HUES48 (cell line): ENCODE measurements around the gene MBP.

Source experiments
- H3K27ac ChIP-seq: one replicate; pipeline ENCODE4 v1.7.0; 2013; ENCODE audit warnings: low read depth, low read length, inconsistent platforms
- H3K27me3 ChIP-seq: 2 replicates; pipeline ENCODE4 v1.6.1; 2013; ENCODE audit warnings: mild to moderate bottlenecking, low read length; ENCODE audit not compliant: control insufficient read depth, insufficient read depth
- H3K36me3 ChIP-seq: 2 replicates; pipeline ENCODE4 v1.6.1; 2013; ENCODE audit warnings: low read length; ENCODE audit not compliant: control insufficient read depth, insufficient read depth
- H3K4me1 ChIP-seq: 2 replicates; pipeline ENCODE4 v1.6.1; 2013; ENCODE audit warnings: mild to moderate bottlenecking, low read length; ENCODE audit not compliant: control insufficient read depth, insufficient read depth
- H3K4me3 ChIP-seq: 2 replicates; pipeline ENCODE4 v1.5.1; 2013; ENCODE audit warnings: mild to moderate bottlenecking, low read depth, low read length
- H3K9ac ChIP-seq: 2 replicates; pipeline ENCODE4 v1.6.1; 2013; ENCODE audit warnings: mild to moderate bottlenecking, low read depth, low read length, moderate library complexity
- H3K9me3 ChIP-seq: 2 replicates; pipeline ENCODE4 v1.6.1; 2013; ENCODE audit warnings: low read length; ENCODE audit not compliant: control insufficient read depth, insufficient read depth

The MBP gene

DNA sequence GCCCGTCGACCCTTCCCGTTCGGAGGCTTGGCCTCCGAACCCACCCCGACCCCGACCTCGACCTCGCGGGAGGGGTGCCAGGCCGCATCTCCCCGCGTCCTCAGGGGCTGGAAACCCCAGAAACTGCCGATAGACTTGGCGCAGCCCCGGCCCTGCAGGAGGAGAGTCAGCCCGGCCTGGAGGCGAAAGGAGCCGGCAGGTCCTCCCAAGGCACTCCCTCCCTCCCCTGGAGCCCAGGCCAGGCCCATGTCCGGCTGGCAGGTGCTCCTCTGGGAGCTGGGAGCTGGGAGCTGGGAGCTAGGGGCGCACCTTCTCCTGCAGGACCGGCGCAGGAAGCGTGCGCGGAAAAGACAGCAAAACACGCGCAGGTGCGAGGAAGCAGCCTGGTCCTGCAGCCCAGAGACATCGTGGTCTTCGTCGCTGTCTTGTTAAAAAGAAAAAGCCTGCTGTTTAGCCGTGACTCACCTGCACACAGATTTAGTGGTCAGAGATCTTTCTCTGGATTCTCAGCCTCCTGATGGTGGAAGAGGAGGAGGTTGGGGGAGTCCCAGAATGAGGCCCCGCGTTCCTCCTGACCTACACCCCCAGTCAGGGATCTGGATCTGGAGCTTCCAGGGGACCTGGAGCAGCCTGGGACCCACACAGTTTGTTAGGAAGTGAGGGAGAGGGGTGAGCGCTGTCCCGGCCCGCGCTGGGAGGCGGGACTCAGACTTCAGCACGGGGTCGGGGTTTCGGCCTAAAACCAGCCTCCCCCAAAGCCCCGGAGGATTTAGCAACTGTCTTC, 660 bp upstream of the MBP start:
- peak overlapping the region; percentile 70 for H3K4me3 ChIP-seq
- H3K27ac ChIP-seq, result no peak overlapping the region
- H3K9ac ChIP-seq, result peak overlapping the region; percentile 18; the same call in 1 of the 2 replicates

DNA sequence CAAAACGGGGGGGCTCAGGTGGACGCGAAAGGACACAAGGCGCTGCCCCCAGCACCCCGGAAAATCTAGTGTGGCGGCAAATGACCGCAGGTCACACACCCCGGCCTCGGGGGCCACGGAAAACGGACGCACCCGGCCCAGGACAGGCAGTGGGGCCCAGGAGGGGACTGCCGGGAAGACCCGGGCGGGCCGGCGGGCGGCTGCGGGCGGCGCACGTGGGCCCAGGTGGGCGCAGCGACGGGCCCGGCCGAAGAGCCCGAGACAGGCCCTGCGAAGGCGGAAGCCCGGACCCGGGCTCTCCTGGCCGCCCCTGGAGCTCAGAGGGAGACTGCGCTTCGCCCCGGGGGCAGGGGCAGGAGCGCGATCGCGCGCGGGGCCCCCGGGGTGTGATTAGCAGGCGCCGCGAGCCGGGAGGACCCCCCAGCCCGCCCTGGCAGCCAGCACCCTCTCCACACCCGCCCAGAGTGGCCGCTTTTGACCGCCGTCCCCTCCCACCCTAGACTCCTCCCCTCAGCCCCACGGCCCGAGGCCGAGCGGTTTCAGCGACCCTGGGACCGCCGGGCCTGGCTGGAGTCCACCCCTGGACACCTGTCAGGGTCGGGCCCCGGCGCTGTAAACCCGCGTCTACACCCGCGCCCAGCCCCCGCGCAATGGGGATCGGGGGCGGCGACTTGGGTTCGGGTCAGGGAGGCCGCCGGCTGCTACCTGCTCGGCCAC, 773 bp downstream of the MBP start:
- no peaks in the 10 kb centered on the region for H3K36me3 ChIP-seq
- H3K27me3 ChIP-seq, result peaks cover 42% of the 10 kb centered on the region
- H3K9me3 ChIP-seq, result no peaks in the 10 kb centered on the region
- peak overlapping the region; percentile 70 for H3K4me3 ChIP-seq
- no peak overlapping the region for H3K27ac ChIP-seq
- H3K4me1 ChIP-seq, result peaks cover 10% of the 10 kb centered on the region; the same call in 1 of the 2 replicates
- no peak overlapping the region for H3K9ac ChIP-seq

More for the DNA sequence above, 660 bp upstream of the MBP start:
- no peaks in the 10 kb centered on the region for H3K9me3 ChIP-seq
- no peaks in the 10 kb centered on the region for H3K36me3 ChIP-seq
- H3K27me3 ChIP-seq, result peaks cover 42% of the 10 kb centered on the region
- peaks cover 10% of the 10 kb centered on the region; the same call in 1 of the 2 replicates for H3K4me1 ChIP-seq

GRCh38 chr18:77131100-77131651, 1.4 kb downstream of the MBP start:
- peak overlapping the region; percentile 70 for H3K4me3 ChIP-seq
- no peak overlapping the region for H3K9ac ChIP-seq
- no peaks in the 10 kb centered on the region for H3K9me3 ChIP-seq
- H3K36me3 ChIP-seq, result no peaks in the 10 kb centered on the region
- H3K4me1 ChIP-seq, result peaks cover 10% of the 10 kb centered on the region; the same call in 1 of the 2 replicates
- H3K27me3 ChIP-seq, result peaks cover 42% of the 10 kb centered on the region
- no peak overlapping the region for H3K27ac ChIP-seq

DNA sequence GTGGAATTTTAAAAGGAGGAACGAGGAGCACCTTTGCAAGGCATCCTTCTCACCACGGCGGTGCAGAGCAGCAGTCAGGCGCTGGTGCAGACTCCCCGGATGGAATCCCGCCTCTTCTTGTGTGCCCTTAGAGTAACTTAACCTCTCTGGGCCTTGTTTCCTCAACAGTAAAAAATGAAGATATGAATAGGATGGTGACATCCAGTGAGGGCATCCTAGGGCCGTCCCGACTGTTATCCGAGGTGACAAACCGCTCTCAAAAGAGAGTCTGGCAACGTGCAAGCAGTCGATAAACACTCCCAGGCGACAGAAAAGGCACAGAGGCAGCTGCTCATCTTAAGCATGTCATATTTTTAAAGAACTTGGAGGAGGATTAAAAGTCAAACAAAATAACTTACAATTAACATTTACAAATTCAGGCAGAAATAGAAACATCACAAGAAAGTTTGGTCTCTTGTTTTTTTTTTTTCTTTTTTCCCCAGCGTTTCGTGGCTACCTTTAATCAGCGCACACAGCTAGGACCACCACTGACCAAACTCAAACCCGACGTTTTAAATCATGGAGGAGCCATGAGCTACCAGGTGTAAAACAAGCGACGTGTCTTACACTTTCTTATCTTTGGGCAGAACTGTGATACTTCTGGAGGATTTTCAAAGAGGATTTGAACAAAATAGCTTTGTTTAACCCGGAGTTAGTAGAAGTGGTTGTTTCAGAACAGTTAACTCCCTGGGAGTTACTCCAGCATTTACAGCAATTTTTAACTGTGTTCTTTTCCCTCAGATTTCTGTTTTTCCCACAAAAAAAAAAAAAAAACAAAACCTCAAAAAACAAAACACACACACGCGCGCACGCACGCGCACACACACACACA, 2.1 kb downstream of the MBP start:
- Histone ChIP-seq H3K9me3 (no peaks in the 10 kb centered on the region), H3K27ac (no peak overlapping the region), H3K27me3 (peaks cover 42% of the 10 kb centered on the region), H3K4me1 (peaks cover 10% of the 10 kb centered on the region; the same call in 1 of the 2 replicates), H3K4me3 (peak overlapping the region; percentile 70; the same call in 1 of the 2 replicates), H3K9ac (no peak overlapping the region), H3K36me3 (no peaks in the 10 kb centered on the region)

DNA sequence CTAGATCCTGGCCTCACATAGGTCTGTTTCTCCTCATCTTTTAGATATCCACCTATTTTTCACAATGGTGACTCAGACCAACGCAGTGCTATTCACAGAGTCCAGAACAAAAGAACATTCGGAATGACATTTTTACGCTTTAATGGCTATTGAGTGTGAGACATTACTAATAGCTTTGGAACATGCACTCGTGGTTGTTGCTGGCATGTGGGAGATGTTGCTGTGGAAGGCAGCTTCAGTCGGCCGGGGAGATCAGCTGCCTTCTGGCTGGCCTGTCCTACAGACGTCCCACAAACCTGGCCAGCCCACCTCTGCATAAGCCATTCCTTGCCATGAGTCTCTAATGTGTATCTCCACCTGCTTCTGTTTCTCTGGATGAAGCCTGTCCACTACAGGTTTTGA, 3.4 kb downstream of the MBP start:
- no peaks in the 10 kb centered on the region for H3K36me3 ChIP-seq
- H3K4me1 ChIP-seq, result peaks cover 18% of the 10 kb centered on the region
- no peak overlapping the region for H3K4me3 ChIP-seq
- no peaks in the 10 kb centered on the region for H3K9me3 ChIP-seq
- no peak overlapping the region for H3K27ac ChIP-seq
- H3K9ac ChIP-seq, result no peak overlapping the region
- peaks cover 35% of the 10 kb centered on the region for H3K27me3 ChIP-seq

- H3K9ac ChIP-seq, result no peak overlapping the region
- H3K27ac ChIP-seq, result no peak overlapping the region
- peaks cover 14% of the 10 kb centered on the region for H3K4me1 ChIP-seq
- no peaks in the 10 kb centered on the region for H3K36me3 ChIP-seq
- H3K9me3 ChIP-seq, result no peaks in the 10 kb centered on the region
- H3K4me3 ChIP-seq, result no peak overlapping the region
- H3K27me3 ChIP-seq, result peaks cover 24% of the 10 kb centered on the region
Observed at GRCh38 chr18:77127769-77128671, 4.6 kb downstream of the MBP start.

- H3K9me3 ChIP-seq, result no peaks in the 10 kb centered on the region
- no peaks in the 10 kb centered on the region for H3K36me3 ChIP-seq
- H3K4me1 ChIP-seq, result peaks cover 17% of the 10 kb centered on the region
- no peak overlapping the region for H3K27ac ChIP-seq
- no peak overlapping the region for H3K4me3 ChIP-seq
- H3K27me3 ChIP-seq, result no peaks in the 10 kb centered on the region
- H3K9ac ChIP-seq, result no peak overlapping the region
Observed at GRCh38 chr18:77124452-77124922, 8.1 kb downstream of the MBP start.

DNA sequence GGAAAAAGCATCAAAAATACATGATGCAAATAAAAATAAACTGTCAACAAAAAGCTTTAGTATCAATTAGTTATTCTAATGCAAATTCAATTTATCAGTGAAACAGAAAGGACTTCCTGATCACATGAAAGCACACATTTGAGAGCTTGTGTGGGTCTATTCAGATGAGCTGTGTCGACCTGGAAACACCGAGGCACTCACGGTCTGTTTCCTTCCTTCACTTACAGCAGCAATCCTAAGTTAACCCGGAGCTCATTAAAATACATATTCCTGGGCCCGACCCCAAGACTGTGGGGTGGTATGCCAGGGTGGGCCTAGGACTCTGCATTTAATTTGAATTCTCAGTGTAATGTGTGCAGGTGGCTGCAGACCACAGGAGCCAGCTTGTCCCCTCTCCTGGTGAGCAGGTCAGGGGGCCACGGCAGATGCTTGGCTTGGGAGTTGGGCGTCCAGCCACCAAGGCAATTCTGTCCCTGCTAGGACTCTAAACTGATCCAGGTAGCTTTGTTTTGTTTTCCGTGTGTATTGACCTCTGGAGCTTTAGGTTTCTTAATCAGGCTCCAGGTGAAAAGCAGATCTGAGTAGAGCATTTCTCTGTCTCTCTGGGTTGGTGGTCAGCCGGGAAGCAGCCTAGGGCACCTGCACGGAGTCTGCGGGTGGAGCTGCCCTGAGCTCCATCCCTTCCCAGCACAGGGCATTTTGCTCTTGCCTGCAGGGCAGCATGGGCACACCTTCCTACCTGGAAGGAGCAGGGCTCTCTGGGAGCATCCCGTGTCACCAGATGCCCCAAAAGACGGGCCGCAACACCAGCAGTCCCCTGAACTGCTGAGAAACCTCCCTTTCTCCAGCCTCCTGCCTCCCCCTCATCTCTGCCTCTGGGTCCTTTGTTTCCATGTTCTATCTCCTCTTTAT, 9.0 kb downstream of the MBP start:
- no peaks in the 10 kb centered on the region for H3K9me3 ChIP-seq
- H3K27ac ChIP-seq, result no peak overlapping the region
- H3K27me3 ChIP-seq, result no peaks in the 10 kb centered on the region
- H3K4me3 ChIP-seq, result no peak overlapping the region
- no peaks in the 10 kb centered on the region for H3K36me3 ChIP-seq
- H3K4me1 ChIP-seq, result peaks cover 17% of the 10 kb centered on the region
- no peak overlapping the region for H3K9ac ChIP-seq

GRCh38 chr18:77121523-77121922, 11.1 kb downstream of the MBP start:
- Histone ChIP-seq H3K4me1 (peaks cover 17% of the 10 kb centered on the region), H3K9ac (no peak overlapping the region), H3K4me3 (no peak overlapping the region), H3K36me3 (no peaks in the 10 kb centered on the region), H3K27me3 (no peaks in the 10 kb centered on the region), H3K27ac (no peak overlapping the region), H3K9me3 (no peaks in the 10 kb centered on the region)
